GM12878 (cell line): ENCODE results near the gene GET3. TPM values are rescaled to one million over a fixed set of nuclear protein-coding genes. Genes with fewer than 3 reads are reported as not detected.

Experiments used
- ATAC-seq: fragments of 200-7000 bp; cut with Tn5 transposase; 3 replicates; pipeline ENCODE4 v1.9.1; 2020; ENCODE audit warnings: mild to moderate bottlenecking, moderate library complexity
- BruUV-seq: library from RNA; stranded (reverse); fragments of 400-500 nt; replicated peaks from 2 replicates; lab custom pipeline; 2021; lab: Mats Ljungman, UMichigan
- CTCF ChIA-PET: fragments of 300-600 bp; sonication (Branson Sonifier 250); formaldehyde crosslinking; extraction: SDS; loops from one replicate; lab custom pipeline; 2021; ENCODE audit warnings: inconsistent platforms; lab: Yijun Ruan, JAX
- POLR2A ChIA-PET: fragments of 350-600 bp; formaldehyde crosslinking; extraction: SDS; loops from one replicate; lab custom pipeline; 2021; ENCODE audit warnings: inconsistent platforms; lab: Charles Lee
- RAD21 ChIA-PET: fragments of 300-600 bp; sonication (Branson Sonifier 250); formaldehyde crosslinking; loops from one replicate; lab custom pipeline; 2023; ENCODE audit warnings: antibody characterized with exemption; ENCODE audit not compliant: unreplicated experiment; lab: Charles Lee
- SMC1A ChIA-PET: fragments of 300-600 bp; sonication (Branson Sonifier 250); formaldehyde crosslinking; loops from one replicate; lab custom pipeline; 2023; ENCODE audit not compliant: unreplicated experiment, uncharacterized antibody; lab: Charles Lee
- DNase-seq: peaks from one replicate; pipeline ENCODE4 v3.0.0-alpha.2; 2011; ENCODE audit warnings: low read depth, low spot score
- FAIRE-seq: peaks from 3 replicates; lab custom pipeline; 2011; peaks lifted over from hg19 to GRCh38; lab: Jason Lieb, UNC
- H2AFZ ChIP-seq: 2 replicates; pipeline ENCODE4 v1.6.0; 2011; ENCODE audit warnings: low read depth, low read length, control low read depth; ENCODE audit not compliant: control insufficient read depth
- H3K27ac ChIP-seq: 2 replicates; pipeline ENCODE4 v1.5.1; 2011; ENCODE audit warnings: control low read depth; ENCODE audit not compliant: control insufficient read depth, insufficient read depth
- H3K27me3 ChIP-seq, 2 experiments: replicated peaks in 1 of 2; 2 replicates each; pipeline versions ENCODE4 v1.6.0 to v1.6.1; 2011; ENCODE audit warnings: low read length in 1 of 2; ENCODE audit not compliant: control insufficient read depth in 2 of 2, insufficient read depth in 2 of 2
- H3K36me3 ChIP-seq, 2 experiments: 2 replicates each; pipeline ENCODE4 v1.5.1; 2011; ENCODE audit warnings: low read length in 1 of 2; ENCODE audit not compliant: control insufficient read depth in 2 of 2, insufficient read depth in 2 of 2
- H3K4me1 ChIP-seq: 2 replicates; pipeline ENCODE4 v1.6.1; 2011; ENCODE audit warnings: mild to moderate bottlenecking, low read length, moderate library complexity, mixed read lengths; ENCODE audit not compliant: control insufficient read depth, insufficient read depth
- H3K4me2 ChIP-seq: 2 replicates; pipeline ENCODE4 v1.6.0; 2011; ENCODE audit warnings: control low read depth; ENCODE audit not compliant: control insufficient read depth, insufficient read depth
- H3K4me3 ChIP-seq: fragments of 200-600 bp; sonication (generic); 2 replicates; pipeline ENCODE4 v1.5.1; 2016
- H3K79me2 ChIP-seq: 2 replicates; pipeline ENCODE4 v1.6.0; 2011; ENCODE audit warnings: low read length; ENCODE audit not compliant: control insufficient read depth, insufficient read depth
- H3K9ac ChIP-seq: 2 replicates; pipeline ENCODE4 v1.8.0; 2011; ENCODE audit warnings: low read length, control low read depth, mixed read lengths; ENCODE audit not compliant: control insufficient read depth, insufficient read depth
- H3K9me3 ChIP-seq: replicated peaks from 3 replicates; pipeline ENCODE4 v1.5.1; 2011; ENCODE audit warnings: mild to moderate bottlenecking, low read length; ENCODE audit not compliant: control insufficient read depth, insufficient read depth
- H4K20me1 ChIP-seq: 2 replicates; pipeline ENCODE4 v1.6.0; 2011; ENCODE audit not compliant: control insufficient read depth, insufficient read depth
- ATF7 ChIP-seq: fragments of 450-650 bp; IDR thresholded peaks from 2 replicates; pipeline ENCODE4 v1.6.1; 2016; ENCODE audit warnings: low read depth, mild to moderate bottlenecking
- BCL3 ChIP-seq: IDR thresholded peaks from 2 replicates; pipeline ENCODE4 v1.6.1; 2011; ENCODE audit warnings: borderline replicate concordance, low read depth, mild to moderate bottlenecking, moderate library complexity, low read length; ENCODE audit not compliant: insufficient read depth, poor library complexity, severe bottlenecking
- NR2C2 ChIP-seq: IDR thresholded peaks from 2 replicates; pipeline ENCODE4 v1.6.1; 2011; ENCODE audit warnings: borderline replicate concordance, low read depth; ENCODE audit not compliant: control insufficient read depth, insufficient read length
- RFX5 ChIP-seq: IDR thresholded peaks from 2 replicates; pipeline ENCODE4 v1.6.1; 2011; ENCODE audit warnings: low read depth, low read length, improper control_type of control experiment
- TCF12 ChIP-seq: IDR thresholded peaks from 2 replicates; pipeline ENCODE4 v1.6.1; 2011; ENCODE audit warnings: low read depth, mild to moderate bottlenecking, low read length
- TCF7 ChIP-seq: IDR thresholded peaks from 2 replicates; pipeline ENCODE4 v1.6.1; 2014; ENCODE audit warnings: antibody characterized with exemption, borderline replicate concordance
- WGBS: methylation state at CpG from one replicate; pipeline ENCODE4 v1.1.6; 2016; ENCODE audit warnings: low lambda C conversion rate; ENCODE audit not compliant: insufficient replicate concordance, insufficient coverage; ENCODE audit errors: missing lambda C conversion rate; 5-methylcytosine and 5-hydroxymethylcytosine counted together
- in situ Hi-C: fragments of 300-500 bp; cut with MboI; formaldehyde crosslinking; loops from 9 replicates; pipeline ENCODE4 v1.14.3; 2018; ENCODE audit warnings: mixed read lengths
- intact Hi-C: fragments of 100-400 bp; cut with micrococcal nuclease; formaldehyde crosslinking; loops from one replicate; pipeline ENCODE4 v1.14.2; 2022; ENCODE audit not compliant: unreplicated experiment
- polyA plus RNA-seq, 11 experiments: library from polyadenylated mRNA; depleted of rRNA in 4 of 11; unstranded in 6 of 11; stranded (reverse) in 5 of 11; fragments of >200 nt; fragmentation: Nextera tagmentation in 4 of 11; fragmentation: Illumina TruSeq in 1 of 11; extraction: Ambion mirVana in 4 of 11; extraction: Trizol in 1 of 11; gene quantifications; 1 replicate in 1 of 11; 2 replicates in 10 of 11; pipeline versions ENCODE4 v1.2.1 to v1.2.3, GENCODE V29; 2011 to 2016; ENCODE audit warnings: inconsistent platforms in 2 of 11, missing spikeins in 2 of 11, low read depth in 1 of 11
- total RNA-seq, 4 experiments: library from RNA; depleted of rRNA in 3 of 4; stranded (reverse); fragments of >200 nt in 3 of 4; fragmentation: Illumina TruSeq in 1 of 4; extraction: Trizol in 1 of 4; gene quantifications; 2 replicates each; pipeline versions ENCODE4 v1.2.1 to v1.2.3, GENCODE V29; 2013 to 2021

The GET3 gene
- total and polyA plus RNA-seq, 10 of the 15 experiments (the other 5 are each of a cell fraction or from before 2014, with no cell fraction given), result 14.5 to 144 (median 97.2) TPM

- H2AFZ ChIP-seq, result no peak overlapping the region
- H3K27ac ChIP-seq, result no peak overlapping the region
- H3K9ac ChIP-seq, result no peak overlapping the region
- ChIA-PET POLR2A (no interaction called here), SMC1A (interaction anchor here (0.7 kb wide), 1 partner anchor 10 kb away, joined by 3 read pairs; no protein-coding TSS in a partner anchor), CTCF (interaction anchor here (1.5 kb wide), 1 partner anchor 16 kb away, joined by 7 read pairs; no protein-coding TSS in a partner anchor), RAD21 (no interaction called here)
- no TSS peak for BruUV-seq
- FAIRE-seq, result no peak
- in situ Hi-C loops (no loop called here), intact Hi-C loops (no loop called here)
- H3K4me3 ChIP-seq, result no peak overlapping the region
- peaks cover 1 to 3% of the 10 kb centered on the region in 2 experiments; a peak in 3 of 4 replicates for H3K36me3 ChIP-seq
- H3K4me1 ChIP-seq, result peaks cover 9% of the 10 kb centered on the region
- H3K27me3 ChIP-seq, result no peaks in the 10 kb centered on the region
- DNase-seq, result no peak
- no peak for ATAC-seq
- TF ChIP-seq ATF7, result no peak
- no peak for TF ChIP-seq TCF12
- no peak for TF ChIP-seq RFX5
- TF ChIP-seq BCL3, result no peak
- no peak for TF ChIP-seq NR2C2
- no peak for TF ChIP-seq TCF7
- 86% methylated on average over 16 of the region's 16 CpGs for WGBS
- no peak overlapping the region for H3K4me2 ChIP-seq
- no peaks in the 10 kb centered on the region for H3K9me3 ChIP-seq
- H3K79me2 ChIP-seq, result no peaks in the 10 kb centered on the region
- no peaks in the 10 kb centered on the region for H4K20me1 ChIP-seq
These were observed 42.7 kb upstream of the GET3 start for GRCh38 chr19:12694641-12695040.
